Medulla oblongata (tissue), 1 donor: ENCODE results near the gene CNPPD1.
"Not testable (repeated sequence)": the region's sequence is repeated elsewhere in the genome, so short reads cannot be mapped to it uniquely, and the experiment has no call there.

Experiments
- DNase-seq: peaks from one replicate; pipeline ENCODE4 v3.0.0-alpha.2; 2015; ENCODE audit errors: extremely low spot score

CNPPD1 gene

DNA sequence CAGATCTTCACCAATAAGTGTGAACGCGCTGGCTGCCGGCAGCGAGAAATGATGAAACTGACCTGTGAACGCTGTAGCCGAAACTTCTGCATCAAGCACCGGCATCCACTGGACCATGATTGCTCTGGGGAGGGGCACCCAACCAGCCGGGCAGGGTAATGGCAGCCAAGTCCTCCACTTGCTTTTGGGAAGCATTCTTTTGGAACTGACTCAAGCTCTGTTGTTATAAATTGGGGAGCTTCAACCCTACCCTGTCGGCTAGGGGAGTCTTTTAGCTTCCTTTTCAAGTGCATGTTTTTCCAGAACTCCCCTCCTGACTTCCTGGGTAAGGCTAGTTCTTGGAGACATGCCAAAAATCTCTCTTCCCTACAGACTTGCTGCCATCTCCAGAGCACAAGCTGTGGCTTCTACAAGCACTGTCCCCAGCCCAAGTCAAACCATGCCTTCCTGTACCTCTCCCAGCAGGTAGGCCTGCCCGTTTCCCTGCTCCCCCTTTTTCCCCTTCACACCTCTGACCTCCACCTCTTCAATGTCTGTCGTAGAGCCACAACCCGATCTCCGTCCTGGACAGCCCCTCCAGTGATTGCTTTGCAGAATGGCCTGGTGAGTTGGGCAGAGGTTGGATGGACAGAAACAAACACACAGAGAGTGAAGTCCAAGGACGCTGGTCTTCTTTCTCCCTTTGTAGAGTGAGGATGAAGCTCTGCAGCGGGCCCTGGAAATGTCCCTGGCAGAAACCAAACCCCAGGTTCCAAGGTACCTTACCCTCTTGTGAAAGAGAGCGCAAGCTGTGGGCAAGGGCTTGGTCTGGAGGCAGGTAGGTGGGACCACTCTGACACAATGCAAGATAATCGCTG, 31.4 kb upstream of the CNPPD1 start:
- DNase-seq, result peak; percentile 35

- peak; percentile 79 for DNase-seq
Observed at GRCh38 chr2:219207134-219207883, 30.6 kb upstream of the CNPPD1 start.

DNA sequence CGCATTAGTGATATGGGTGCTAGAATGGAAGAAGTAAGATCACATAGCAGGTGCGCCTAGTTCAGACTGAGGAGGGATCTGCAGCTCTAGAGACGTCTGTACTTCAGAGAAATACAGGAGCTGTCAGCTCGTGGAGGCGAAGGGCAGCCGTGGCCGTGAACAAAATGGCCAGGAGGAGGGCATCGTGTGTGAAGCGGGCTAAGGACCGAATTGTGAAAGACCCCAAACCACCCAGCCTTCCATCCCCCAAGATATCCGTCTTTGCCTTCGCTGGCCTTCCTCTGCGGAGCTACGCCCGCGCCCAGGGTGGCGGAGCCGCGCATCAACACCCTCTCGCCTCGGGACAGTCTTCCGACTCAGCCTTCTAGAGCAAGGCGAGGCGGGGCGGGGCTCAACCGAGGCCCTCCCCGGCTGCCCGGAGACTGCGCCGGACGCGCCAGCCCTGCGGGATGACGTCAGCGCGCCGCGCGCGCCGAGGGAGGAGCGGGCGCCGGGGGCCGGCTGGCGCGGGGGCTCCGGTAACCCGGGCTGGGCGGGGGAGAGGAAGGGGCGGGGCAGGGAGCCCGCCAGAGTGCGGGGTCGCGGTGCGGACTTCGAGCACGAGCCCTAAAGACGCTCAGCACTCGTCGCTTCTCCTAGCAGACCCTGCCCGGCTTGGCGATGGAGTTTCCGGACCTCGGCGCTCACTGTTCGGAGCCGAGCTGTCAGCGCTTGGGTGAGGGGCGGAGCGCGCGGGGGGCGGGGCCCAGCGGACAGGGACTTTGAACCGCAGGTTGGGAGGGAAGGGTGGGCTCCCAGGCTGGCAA, 29.8 kb upstream of the CNPPD1 start, which contains the start of gene ZFAND2B:
Gene ZFAND2B, plus strand, starts transcription at position 455 of the 806 bp plus-strand sequence. Its CDS starts 206 bp downstream, at position 661.
- DNase-seq, result peak; percentile 97

DNA sequence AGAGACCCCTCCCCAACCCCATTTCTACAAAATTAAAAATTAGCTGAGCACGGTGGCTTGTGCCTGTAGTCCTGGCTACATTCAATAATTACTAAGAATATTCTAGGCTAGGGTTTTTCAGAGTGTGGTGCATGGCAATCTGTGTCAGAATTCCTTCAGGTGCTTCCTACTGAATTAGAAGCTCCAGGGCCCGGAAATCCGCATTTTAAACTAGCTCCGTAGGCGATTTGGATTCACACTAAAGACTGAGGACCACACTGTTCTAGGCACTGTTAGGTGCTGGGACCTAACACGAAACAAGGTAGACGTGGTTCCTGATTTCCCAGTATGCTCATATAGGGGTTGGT, 29.2 kb upstream of the CNPPD1 start:
- no peak for DNase-seq

DNA sequence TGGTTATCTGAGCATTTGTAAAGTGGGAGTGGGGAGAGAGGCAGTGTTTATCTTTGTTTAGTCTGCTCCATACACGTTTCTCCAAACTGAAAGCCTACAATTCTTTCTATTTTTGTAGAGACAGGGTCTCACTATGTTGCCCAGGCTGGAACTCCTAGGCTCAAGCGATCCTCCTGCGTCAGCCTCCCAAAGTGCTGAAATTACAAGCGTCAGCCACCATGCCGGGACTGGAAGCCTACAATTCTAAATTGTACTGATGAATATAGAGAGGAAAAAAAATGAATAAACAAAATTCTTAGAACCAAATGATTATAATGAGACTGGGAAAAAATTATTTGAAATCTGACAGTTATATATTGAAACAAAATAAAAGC, 28.4 kb upstream of the CNPPD1 start:
- DNase-seq, result no peak

GRCh38 chr2:219204425-219205164, 27.9 kb upstream of the CNPPD1 start:
- no peak for DNase-seq

DNA sequence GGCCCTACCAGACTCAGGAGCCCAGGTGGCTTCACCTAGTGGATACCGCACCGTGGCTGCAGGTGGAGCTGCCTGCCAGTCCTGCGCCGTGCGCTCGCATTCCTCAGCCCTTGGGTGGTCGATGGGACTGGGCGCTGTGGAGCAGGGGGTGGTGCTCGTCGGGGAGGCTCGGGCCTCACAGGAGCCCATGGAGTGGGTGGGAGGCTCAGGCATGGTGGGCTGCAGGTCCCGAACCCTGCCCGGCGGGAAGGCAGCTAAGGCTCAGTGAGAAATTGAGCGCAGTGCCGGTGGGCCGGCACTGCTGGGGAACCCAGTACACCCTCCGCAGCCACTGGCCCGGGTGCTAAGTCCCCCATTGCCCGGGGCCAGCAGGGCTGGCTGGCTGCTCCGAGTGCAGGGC, 24.6 kb upstream of the CNPPD1 start:
- not testable (repeated sequence) for DNase-seq

DNA sequence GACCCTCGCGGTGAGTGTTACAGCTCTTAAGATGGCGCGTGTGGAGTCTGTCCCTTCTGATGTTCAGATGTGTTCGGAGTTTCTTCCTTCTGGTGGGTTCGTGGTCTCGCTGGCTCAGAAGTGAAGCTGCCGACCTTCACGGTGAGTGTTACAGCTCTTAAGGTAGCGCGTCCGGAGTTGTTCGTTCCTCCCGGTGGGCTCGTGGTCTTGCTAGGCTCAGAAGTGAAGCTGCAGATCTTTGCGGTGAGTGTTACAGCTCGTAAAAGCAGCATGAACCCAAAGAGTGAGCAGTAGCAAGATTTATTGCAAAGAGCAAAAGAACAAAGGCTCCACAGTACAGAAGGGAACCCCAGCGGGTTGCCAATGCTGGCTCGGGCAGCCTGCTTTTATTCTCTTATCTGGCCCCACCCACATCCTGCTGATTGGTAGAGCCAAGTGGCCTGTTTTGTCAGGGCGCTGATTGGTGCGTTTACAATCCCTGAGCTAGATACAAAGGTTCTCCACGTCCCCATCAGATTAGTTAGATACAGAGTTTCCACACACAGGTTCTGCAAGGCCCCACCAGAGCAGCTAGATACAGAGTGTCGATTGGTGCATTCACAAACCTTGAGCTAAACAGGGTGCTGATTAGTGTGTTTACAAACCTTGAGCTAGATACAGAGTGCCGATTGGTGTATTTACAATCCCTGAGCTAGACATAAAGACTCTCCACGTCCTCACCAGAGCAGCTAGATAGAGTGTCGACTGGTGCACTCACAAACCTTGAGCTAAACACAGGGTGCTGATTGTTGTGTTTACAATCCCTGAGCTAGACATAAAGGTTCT, 24.0 kb upstream of the CNPPD1 start:
- peak; percentile 47 for DNase-seq

DNA sequence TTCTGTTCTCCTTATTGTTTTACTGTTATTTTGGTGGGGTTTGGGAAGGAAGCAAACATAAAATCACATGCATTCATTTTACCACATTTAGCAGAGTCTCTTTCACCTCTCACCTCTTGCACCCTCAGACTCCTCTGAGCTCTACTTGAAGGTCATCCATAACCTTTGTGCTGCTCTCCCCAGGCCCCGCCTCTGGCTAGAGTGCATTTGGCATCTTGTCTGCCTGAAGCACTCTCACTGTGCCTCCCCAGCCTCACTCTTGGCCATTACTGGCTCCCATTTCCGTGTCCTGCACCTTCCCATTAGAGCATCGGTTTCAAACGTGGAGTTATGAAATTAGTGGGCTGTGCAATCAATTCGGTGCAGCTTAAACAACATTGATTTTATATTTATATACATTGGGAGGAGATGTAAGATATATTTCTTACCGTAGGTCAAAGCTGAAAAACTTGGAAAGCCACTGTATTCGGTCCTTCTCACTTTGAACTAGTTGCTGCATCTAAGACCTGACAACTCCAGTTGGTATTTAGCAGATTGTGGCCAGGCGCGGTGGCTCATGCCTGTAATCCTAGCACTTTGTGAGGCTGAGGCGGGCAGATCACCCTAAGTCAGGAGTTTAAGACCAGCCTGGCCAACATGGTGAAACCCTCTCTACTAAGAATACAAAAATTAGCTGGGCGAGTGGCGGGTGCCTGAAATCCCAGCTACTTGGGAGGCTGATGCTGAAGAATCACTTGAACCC, 22.9 kb upstream of the CNPPD1 start:
- DNase-seq, result no peak

- DNase-seq, result no peak
Observed at GRCh38 chr2:219198974-219199373, 22.2 kb upstream of the CNPPD1 start.

- DNase-seq, result no peak
Observed at GRCh38 chr2:219197388-219197787, 20.7 kb upstream of the CNPPD1 start.

DNA sequence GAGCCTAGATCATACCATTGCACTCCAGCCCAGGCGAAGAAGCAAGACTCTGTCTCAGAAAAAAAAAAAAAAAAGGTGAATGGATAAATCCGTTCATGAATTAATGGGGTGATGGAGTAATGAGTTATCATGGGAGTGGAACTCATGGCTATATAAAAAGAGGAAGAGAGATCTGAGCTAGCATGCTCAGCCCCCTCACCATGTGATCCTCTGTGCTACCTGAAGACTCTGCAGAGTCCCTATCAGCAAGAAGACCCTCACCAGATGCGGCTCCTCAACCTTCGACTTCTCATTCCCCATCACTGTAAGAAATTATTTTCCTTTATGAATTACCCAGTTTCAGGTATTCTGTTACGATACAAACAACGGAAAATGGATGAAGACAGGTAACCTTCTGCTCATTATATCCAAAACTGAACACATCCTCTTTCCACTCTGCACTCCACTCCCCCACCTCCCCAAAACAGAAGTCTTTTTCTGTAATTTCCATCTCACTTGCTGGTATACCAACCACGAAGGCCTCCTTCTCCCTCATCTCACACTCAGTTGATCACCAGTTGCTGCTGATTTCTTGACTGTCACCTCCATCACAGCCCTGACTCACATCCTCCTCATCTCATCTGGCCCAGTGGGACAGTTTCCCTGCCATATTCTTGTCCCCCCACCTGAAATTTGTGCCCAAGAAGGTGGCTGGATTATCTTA, 10.2 kb upstream of the CNPPD1 start:
- no peak for DNase-seq

DNA sequence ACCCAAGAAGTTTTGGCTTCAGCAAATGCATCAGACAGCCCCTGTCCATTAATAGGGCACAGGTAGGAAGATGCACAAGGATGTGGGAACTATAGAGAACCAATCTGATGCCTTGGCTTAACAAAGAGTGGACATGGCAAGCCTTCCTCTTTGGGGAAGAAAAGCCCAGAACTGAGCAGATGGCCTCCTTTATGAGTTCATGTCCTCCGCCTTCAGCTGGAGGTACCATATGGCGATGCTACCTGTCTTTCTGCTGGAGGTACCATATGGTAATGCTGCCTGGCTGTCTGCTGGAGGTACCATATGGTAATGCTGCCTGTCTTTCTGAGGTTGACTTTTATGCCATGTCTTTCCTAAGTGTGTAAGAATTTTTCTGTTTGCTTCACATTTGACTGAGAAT, 7.4 kb upstream of the CNPPD1 start:
- DNase-seq, result no peak

DNA sequence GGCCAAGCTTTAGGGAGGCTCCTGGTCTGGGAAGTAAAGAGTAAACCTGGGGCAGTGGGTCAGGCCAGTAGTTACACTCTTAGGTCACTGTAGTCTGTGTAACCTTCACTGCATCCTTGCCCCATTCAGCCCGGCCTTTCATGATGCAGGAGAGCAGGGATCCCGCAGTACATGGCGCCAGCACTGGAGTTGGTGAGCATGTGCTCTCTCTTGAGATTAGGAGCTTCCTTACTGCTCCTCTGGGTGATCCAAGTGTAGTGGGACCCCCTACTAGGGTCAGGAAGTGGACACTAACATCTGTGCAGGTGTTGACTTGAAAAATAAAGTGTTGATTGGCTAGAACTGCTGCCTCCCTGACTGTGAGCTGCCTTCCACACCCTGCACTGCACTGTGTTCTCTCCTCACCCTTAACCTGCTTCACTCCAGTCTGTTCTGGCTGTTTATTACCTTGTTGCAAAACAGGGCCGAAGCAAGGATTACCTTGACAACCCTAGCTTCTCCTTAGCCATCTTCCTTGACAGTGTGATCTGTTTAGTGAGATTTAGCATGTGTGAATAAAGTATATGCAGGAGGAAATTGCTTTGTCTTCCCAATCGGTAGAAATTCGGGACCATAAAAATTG, 6.5 kb upstream of the CNPPD1 start:
- DNase-seq, result no peak

DNA sequence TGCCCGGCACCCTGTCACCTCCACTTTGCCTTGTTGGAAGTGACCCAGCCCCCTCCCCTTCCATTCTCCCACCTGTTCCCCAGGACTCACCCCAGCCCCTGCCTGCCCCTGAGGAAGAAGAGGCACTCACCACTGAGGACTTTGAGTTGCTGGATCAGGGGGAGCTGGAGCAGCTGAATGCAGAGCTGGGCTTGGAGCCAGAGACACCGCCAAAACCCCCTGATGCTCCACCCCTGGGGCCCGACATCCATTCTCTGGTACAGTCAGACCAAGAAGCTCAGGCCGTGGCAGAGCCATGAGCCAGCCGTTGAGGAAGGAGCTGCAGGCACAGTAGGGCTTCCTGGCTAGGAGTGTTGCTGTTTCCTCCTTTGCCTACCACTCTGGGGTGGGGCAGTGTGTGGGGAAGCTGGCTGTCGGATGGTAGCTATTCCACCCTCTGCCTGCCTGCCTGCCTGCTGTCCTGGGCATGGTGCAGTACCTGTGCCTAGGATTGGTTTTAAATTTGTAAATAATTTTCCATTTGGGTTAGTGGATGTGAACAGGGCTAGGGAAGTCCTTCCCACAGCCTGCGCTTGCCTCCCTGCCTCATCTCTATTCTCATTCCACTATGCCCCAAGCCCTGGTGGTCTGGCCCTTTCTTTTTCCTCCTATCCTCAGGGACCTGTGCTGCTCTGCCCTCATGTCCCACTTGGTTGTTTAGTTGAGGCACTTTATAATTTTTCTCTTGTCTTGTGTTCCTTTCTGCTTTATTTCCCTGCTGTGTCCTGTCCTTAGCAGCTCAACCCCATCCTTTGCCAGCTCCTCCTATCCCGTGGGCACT, 5.8 kb upstream of the CNPPD1 start:
- DNase-seq, result no peak

DNA sequence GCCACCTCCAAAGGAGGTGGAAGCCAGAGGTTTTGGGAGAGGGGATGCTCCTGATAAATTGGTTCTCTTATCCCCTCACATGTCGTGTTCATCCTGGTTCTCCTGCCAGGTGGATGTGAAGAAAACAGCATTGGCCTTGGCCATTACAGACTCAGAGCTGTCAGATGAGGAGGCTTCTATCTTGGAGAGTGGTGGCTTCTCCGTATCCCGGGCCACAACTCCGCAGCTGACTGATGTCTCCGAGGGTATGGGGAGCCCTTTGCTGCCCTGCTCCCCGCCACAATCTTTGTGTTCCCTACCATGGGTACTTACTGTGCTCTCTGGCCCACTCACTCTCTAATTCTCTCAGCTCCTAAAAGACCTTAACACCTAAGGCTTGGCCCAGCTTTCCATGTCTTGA, 4.8 kb upstream of the CNPPD1 start:
- no peak for DNase-seq

- no peak for DNase-seq
Observed at GRCh38 chr2:219180961-219181360, 4.2 kb upstream of the CNPPD1 start.
